ENCODE measurements around the gene FAM72D.
"Not testable (repeated sequence)": the region's sequence is repeated elsewhere in the genome, so short reads cannot be mapped to it uniquely, and the experiment has no call there.

FAM72D gene

GRCh38 chr1:145155873-145156272, 60.1 kb downstream of the FAM72D start:
- not testable (repeated sequence) for DNase-seq

DNA sequence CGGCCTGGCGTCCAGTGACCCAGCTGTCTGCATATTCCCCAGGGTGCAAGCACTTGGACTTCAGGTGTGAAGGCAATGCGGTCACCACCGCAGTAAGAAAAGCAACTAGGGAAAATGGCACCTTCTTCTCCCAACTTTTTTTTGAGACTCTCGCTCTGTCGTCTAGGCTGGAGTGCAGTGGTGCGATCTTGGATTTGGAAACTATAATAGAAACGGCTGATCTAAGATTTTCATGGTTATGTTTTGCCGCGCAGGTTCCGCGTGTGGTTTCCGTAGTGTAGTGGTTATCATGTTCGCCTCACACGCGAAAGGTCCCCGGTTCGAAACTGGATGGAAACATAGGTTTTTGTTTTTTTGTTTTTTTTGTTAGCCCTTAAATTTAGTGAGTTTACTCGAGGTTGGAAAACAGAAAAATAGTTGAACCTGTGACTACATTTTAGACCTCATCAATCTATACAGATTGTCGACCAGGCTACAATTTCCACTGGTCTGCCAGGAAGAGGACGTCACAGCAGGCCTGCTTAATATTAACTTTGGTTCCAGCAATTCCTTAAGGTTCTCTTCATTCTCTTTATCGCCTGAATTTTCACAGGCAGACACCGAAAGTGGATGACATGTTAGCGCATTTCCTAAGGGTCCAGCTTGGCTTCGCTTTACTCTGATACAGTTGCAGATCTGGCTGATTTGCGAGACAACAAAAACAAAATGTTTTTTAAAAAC, 61.3 kb downstream of the FAM72D start:
- peak; percentile 17 for DNase-seq

DNA sequence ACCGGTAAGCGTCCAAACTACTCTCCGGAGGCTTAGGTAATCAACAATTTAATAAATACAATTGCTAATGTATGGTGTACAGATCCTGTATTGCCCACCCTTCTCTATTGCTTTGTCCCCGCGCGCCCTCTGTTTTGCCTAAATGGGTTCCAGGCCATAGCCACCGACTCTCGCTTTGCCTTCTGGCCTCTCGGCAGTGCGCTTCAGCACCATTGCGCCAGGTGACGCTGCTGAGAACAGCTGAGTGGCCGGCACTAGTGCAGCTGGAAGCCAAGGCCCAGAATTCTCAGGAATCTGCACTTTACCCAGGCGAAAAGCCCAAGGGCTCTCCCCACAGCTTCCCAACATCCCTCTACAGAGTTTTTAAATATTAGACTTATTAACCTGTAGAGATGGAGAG, 61.9 kb downstream of the FAM72D start:
- DNase-seq = not testable (repeated sequence)

GRCh38 chr1:145161046-145161752, 65.4 kb downstream of the FAM72D start:
- not testable (repeated sequence) for DNase-seq

Data from effector CD4-positive, alpha-beta T cell (primary cell).